ENCODE data around the gene IL23R.

Gene IL23R

DNA sequence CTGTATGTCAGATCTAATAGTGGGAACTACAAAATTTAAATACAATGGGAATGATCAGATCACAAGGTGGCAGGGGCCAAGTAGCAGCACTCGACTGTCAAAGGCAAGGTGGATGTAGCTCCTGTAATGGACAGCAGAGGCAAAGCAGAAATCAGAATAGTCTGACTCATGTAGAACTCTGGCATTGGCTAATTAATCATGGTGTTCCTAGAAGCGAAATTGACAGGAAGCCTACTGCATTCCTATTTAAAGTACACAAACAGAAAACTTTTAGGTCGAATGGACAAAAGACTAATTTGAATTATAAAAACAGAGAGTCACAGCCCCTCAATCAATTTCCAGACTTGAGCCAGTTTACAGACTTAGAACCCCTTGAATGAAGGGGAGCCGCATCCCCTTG is 124.0 kb downstream of the IL23R start:
- Histone ChIP-seq H3K9ac (no peak overlapping the region), H3K9me3 (peaks cover 20% of the 10 kb centered on the region), H3K4me3 (no peak overlapping the region), H3K4me1 (peaks cover 14% of the 10 kb centered on the region), H3K27ac (no peak overlapping the region), H3K36me3 (no peaks in the 10 kb centered on the region; the same call in 1 of the 2 replicates), H4K20me1 (no peaks in the 10 kb centered on the region), H3K4me2 (no peak overlapping the region), H3K27me3 (no peaks in the 10 kb centered on the region)
- TF ChIP-seq Cebpa-rat (IDR thresholded peaks at IDR 0.05) = no peak

DNA sequence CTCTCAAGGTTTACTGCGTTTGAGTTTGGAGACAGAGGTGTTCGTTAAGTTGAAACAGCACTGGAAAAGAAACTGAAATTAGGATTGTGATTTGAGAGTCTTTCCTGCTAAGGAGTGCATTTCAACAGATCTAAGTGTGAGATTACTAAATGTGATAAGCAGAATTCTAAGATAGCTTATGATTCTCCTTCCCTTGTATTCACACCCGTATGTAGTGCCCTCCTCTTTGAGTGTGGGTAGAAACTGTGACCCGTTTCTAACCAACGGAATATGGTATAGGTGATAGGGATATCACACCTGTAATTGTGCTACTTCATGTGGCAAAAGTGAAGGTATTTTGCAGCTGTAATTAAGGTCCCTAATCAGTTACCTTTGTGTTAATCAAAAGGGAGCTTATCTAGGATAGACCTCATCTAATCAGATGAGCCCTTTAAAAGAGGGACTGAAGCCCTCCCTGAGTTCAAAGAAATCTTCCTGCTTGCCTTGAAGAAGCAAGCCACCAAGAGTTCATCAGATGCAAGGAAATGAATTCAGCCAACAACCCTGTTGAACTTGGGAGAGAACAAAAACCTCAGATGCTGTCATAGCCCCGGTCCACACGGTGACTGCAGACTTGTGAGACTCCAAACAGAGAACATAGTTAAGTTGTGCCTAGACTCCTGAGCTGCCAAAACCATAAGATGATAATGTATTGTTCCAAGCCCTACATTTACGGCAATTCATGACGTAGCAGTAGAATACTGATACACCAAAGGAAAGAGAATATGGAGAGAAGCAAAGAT is 128.8 kb downstream of the IL23R start:
- Histone ChIP-seq H3K27ac (no peak overlapping the region), H3K27me3 (no peaks in the 10 kb centered on the region), H3K4me1 (peaks cover 1% of the 10 kb centered on the region; the same call in 1 of the 2 replicates), H3K4me3 (no peak overlapping the region), H3K36me3 (no peaks in the 10 kb centered on the region), H4K20me1 (no peaks in the 10 kb centered on the region), H3K9me3 (peaks cover 12% of the 10 kb centered on the region), H3K4me2 (no peak overlapping the region), H3K9ac (no peak overlapping the region)
- TF ChIP-seq Cebpa-rat (IDR thresholded peaks at IDR 0.05) = no peak

DNA sequence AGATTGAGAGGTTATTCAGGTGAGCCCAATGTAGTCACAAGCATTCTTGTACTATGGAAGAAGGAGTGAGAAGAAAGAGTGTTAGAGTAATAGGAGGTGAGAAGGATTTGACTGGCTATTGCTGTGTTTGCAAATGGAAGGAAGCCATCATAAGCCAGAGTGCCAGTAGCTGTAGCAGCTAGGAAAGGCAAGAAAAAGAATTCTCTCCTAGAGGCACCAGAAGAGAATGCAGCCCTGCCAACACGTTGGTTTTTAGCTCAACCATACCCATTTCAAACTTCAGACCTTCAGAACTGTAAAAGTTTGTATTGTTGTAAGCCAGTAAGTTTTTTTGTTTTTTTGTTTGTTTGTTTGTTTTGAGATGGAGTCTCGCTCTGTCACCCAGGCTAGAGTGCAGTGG is 132.5 kb downstream of the IL23R start:
- Histone ChIP-seq H3K4me1 (peaks cover 18% of the 10 kb centered on the region), H3K27me3 (no peaks in the 10 kb centered on the region), H3K27ac (no peak overlapping the region), H3K9me3 (peaks cover 8% of the 10 kb centered on the region), H3K4me3 (no peak overlapping the region), H3K9ac (no peak overlapping the region), H3K36me3 (no peaks in the 10 kb centered on the region), H4K20me1 (no peaks in the 10 kb centered on the region), H3K4me2 (no peak overlapping the region)
- no peak for TF ChIP-seq Cebpa-rat (IDR thresholded peaks at IDR 0.05)

DNA sequence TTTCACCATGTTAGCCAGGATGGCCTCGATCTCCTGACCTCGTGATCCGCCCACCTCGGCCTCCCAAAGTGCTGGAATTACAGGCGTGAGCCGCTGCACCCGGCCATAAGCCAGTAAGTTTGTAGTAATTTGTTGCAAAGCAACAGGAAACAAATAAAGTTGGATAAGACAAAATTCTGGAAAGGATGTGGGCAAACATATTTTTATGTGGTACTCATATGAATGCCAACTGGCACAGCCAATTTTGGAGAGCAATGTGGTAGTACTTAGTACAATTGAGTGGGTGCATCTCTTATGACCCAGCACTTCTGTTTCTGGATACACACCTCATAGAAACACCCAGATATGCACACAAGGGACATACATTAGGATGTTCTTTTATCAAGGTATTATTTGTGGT is 133.0 kb downstream of the IL23R start:
- Histone ChIP-seq H3K9ac (no peak overlapping the region), H3K4me2 (no peak overlapping the region), H3K4me1 (peaks cover 23% of the 10 kb centered on the region), H4K20me1 (no peaks in the 10 kb centered on the region), H3K9me3 (peaks cover 8% of the 10 kb centered on the region), H3K36me3 (no peaks in the 10 kb centered on the region), H3K27ac (no peak overlapping the region), H3K4me3 (no peak overlapping the region), H3K27me3 (no peaks in the 10 kb centered on the region)
- no peak for TF ChIP-seq Cebpa-rat (IDR thresholded peaks at IDR 0.05)

DNA sequence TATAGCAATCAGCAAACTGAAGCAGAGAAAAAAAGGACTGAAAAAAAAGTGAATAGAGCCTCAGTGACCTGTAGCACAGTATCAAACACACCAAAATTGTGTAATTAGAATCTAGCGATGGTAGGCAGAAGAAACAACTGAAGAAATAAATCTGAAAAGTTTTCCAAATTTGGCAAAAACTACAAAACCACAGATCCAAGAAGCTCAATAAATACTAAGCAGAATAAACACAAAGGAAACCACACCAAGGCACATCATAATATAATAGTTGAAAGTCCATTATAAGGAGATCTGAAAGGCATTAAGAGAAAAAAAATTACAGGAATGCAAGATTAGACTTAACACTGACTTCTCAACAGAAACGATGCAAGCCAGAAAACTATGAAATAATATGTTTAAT is 134.3 kb downstream of the IL23R start:
- Histone ChIP-seq H3K27me3 (no peaks in the 10 kb centered on the region), H3K27ac (no peak overlapping the region), H3K9me3 (no peaks in the 10 kb centered on the region), H3K9ac (no peak overlapping the region), H4K20me1 (no peaks in the 10 kb centered on the region), H3K36me3 (no peaks in the 10 kb centered on the region), H3K4me3 (no peak overlapping the region), H3K4me1 (peaks cover 29% of the 10 kb centered on the region), H3K4me2 (peak overlapping the region; percentile 23)
- no peak for TF ChIP-seq Cebpa-rat (IDR thresholded peaks at IDR 0.05)

DNA sequence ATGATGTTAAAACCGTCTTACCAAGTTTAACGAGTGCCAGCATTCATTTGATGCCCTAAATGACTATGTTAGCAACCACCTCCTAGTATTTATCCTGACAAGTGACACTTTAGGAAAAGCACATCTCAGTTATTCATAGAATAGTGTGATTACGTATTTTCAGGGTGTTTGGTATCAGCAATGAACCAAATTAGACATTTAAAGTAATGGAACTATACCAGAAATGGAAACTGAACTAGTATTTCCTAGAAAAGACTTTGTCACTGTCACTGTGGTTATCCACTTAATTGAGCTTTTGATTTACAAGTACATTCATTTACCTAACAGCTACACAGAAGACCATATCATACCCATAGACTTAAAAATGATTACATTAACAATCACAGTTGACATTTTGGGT is 137.8 kb downstream of the IL23R start:
- peak overlapping the region; percentile 4; the same call in 1 of the 2 replicates for H3K4me2 ChIP-seq
- H3K4me3 ChIP-seq = no peak overlapping the region
- no peaks in the 10 kb centered on the region for H4K20me1 ChIP-seq
- TF ChIP-seq Cebpa-rat (IDR thresholded peaks at IDR 0.05) = no peak
- no peak overlapping the region for H3K27ac ChIP-seq
- H3K9me3 ChIP-seq = no peaks in the 10 kb centered on the region
- H3K9ac ChIP-seq = no peak overlapping the region
- peaks cover 47% of the 10 kb centered on the region for H3K4me1 ChIP-seq
- H3K27me3 ChIP-seq = no peaks in the 10 kb centered on the region
- H3K36me3 ChIP-seq = no peaks in the 10 kb centered on the region

DNA sequence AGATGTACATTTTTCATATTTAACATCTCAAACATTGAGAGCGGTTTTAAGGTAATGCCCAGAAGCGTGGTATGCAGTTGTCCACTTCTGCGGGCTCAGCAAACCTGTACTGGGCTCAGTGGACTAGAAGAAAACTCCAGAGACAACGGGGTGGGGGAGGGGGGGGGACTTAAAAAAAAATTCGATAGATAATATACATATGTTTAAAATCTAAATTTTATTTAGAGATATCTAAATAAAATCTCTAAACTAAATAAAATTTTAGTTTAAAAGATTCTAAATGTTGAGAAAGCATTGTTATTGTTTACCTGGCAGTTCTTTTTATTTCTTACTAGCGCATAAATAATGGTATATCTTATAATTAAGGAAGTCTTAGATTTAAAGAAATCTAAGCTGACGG is 140.3 kb downstream of the IL23R start:
- peak overlapping the region; percentile 96 for H3K9ac ChIP-seq
- H3K36me3 ChIP-seq = no peaks in the 10 kb centered on the region; the same call in 1 of the 2 replicates
- H4K20me1 ChIP-seq = no peaks in the 10 kb centered on the region
- H3K4me1 ChIP-seq = peaks cover 61% of the 10 kb centered on the region
- H3K27me3 ChIP-seq = no peaks in the 10 kb centered on the region
- no peak for TF ChIP-seq Cebpa-rat (IDR thresholded peaks at IDR 0.05)
- peak overlapping the region; percentile 82 for H3K4me2 ChIP-seq
- no peaks in the 10 kb centered on the region for H3K9me3 ChIP-seq
- peak overlapping the region; percentile 95 for H3K27ac ChIP-seq
- H3K4me3 ChIP-seq = peak overlapping the region; percentile 89

DNA sequence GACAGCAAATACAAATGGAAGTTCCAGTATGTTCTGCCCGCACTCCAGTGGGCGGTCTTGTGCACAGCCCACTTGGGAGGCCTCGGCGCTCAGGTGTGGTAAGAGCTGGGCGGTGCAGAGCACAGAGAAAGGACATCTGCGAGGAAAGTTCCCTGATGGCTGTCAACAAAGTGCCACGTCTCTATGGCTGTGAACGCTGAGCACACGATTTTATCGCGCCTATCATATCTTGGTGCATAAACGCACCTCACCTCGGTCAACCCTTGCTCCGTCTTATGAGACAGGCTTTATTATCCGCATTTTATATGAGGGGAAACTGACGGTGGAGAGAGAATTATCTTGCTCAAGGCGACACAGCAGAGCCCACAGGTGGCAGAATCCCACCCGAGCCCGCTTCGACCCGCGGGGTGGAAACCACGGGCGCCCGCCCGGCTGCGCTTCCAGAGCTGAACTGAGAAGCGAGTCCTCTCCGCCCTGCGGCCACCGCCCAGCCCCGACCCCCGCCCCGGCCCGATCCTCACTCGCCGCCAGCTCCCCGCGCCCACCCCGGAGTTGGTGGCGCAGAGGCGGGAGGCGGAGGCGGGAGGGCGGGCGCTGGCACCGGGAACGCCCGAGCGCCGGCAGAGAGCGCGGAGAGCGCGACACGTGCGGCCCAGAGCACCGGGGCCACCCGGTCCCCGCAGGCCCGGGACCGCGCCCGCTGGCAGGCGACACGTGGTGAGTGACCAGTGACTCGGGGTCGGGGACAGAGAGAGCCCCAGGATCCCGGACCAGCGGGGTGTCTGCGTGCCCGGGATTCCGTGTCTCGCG is 141.2 kb downstream of the IL23R start, which contains the start of gene IL12RB2:
TSS of gene IL12RB2 (plus strand) at position 623 of the 810 bp plus-strand sequence. CDS start 12,496 bp downstream, outside the sequence.
- no peaks in the 10 kb centered on the region for H3K27me3 ChIP-seq
- peak within 1 kb of the TSS; percentile 95 for H3K27ac ChIP-seq
- no peaks in the 10 kb centered on the region; the same call in 1 of the 2 replicates for H3K36me3 ChIP-seq
- no peaks in the 10 kb centered on the region for H3K9me3 ChIP-seq
- peak within 1 kb of the TSS; percentile 82 for H3K4me2 ChIP-seq
- H3K4me3 ChIP-seq = peak within 1 kb of the TSS; percentile 89
- TF ChIP-seq Cebpa-rat (IDR thresholded peaks at IDR 0.05) = no peak
- H4K20me1 ChIP-seq = no peaks in the 10 kb centered on the region
- H3K4me1 ChIP-seq = peaks cover 70% of the 10 kb centered on the region
- peak within 1 kb of the TSS; percentile 96 for H3K9ac ChIP-seq

- Histone ChIP-seq H3K27me3 (no peaks in the 10 kb centered on the region), H3K4me2 (peak overlapping the region; percentile 82), H3K4me3 (peak overlapping the region; percentile 89), H3K9ac (peak overlapping the region; percentile 96), H3K4me1 (peaks cover 74% of the 10 kb centered on the region), H3K36me3 (no peaks in the 10 kb centered on the region; the same call in 1 of the 2 replicates), H3K27ac (peak overlapping the region; percentile 95), H4K20me1 (no peaks in the 10 kb centered on the region), H3K9me3 (no peaks in the 10 kb centered on the region)
- TF ChIP-seq Cebpa-rat (IDR thresholded peaks at IDR 0.05) = no peak
Measured at GRCh38 chr1:67308136-67308535, 141.9 kb downstream of the IL23R start.

All from BLaER1 (cell line).